T-helper 1 cell (primary cell): ENCODE results near the gene LRRC28.
A peak's percentile ranks its signal among the peaks of the same experiment; 100 is the strongest.
"Not testable (repeated sequence)": the region's sequence is repeated elsewhere in the genome, so short reads cannot be mapped to it uniquely, and the experiment has no call there.

Source experiments
- DNase-seq, 5 donors: peaks; one replicate each; pipeline ENCODE4 v3.0.0-alpha.2; 2012 to 2020

The LRRC28 gene

GRCh38 chr15:99345242-99345641, 94.0 kb downstream of the LRRC28 start:
- no peak for DNase-seq

DNA sequence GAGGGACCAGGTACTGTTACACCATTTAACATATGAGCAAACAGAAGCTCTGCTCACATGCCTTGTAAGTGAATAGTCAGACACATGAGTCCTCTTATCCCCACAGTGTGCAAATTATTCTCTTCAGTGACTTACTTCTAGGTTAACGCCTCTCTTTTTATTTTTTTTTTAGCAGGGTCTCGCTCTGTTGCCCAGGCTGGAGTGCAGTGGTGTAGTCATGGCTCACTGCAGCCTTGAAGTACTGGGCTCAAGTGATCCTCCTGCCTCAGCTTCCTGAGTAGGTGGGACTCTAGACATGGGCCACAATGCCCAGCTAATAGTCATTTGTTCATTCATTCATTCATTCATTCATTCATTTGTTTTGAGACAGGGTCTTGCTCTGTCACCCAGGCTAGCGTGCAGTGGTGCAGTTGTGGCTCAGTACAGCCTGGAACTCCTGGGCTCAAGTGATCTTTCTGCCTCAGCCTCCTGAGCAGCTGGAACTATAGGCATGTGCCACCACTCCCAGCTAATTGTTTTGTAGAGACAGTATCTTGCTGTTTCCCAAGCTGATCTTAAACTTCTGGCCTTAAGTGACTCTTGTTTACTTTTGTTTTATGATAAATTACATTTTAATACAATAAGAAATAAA, 94.7 kb downstream of the LRRC28 start:
- DNase-seq, result no peak

- no peak for DNase-seq
Measured at GRCh38 chr15:99347574-99347973, 96.3 kb downstream of the LRRC28 start.

DNA sequence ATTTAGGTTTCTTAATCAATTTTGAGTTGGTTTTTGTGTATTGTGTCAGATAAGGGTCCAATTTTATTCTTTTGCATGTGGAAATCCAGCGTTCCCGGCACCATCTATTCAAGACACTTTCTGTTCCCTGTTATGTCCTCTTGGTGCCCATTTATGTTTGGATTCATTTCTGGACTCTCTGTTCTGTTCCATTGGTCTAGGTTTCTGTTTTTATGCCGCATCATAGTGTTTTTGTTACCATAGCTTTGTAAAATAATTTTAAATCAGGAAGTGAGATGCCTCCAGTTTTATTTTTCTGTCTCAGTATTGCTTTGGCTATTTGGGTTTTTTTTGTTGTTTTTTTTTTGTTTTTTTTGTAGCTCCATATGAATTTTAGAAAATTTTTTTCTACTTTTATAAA, 97.1 kb downstream of the LRRC28 start:
- DNase-seq, result no peak

DNA sequence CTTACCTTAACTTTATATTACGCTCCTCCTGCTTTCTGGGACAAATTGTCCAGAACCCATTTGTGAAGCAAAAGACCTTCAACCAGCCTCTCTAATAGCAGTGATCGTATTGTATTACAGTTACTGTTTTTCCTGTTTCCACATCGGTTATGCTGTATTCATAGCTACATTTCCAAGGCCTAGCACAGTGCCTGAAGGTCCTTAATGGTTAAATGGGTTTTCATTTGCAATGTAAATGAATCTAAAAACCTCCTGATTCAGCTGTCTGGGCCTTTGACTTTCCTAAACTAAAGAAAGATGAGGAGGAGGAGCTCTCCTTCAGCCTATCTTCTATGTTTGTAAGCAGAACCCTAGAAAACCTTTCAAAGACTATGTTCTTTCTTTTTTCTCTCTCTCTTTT, 99.1 kb downstream of the LRRC28 start:
- no peak for DNase-seq

GRCh38 chr15:99359769-99360168, 108.5 kb downstream of the LRRC28 start:
- DNase-seq, result no peak

DNA sequence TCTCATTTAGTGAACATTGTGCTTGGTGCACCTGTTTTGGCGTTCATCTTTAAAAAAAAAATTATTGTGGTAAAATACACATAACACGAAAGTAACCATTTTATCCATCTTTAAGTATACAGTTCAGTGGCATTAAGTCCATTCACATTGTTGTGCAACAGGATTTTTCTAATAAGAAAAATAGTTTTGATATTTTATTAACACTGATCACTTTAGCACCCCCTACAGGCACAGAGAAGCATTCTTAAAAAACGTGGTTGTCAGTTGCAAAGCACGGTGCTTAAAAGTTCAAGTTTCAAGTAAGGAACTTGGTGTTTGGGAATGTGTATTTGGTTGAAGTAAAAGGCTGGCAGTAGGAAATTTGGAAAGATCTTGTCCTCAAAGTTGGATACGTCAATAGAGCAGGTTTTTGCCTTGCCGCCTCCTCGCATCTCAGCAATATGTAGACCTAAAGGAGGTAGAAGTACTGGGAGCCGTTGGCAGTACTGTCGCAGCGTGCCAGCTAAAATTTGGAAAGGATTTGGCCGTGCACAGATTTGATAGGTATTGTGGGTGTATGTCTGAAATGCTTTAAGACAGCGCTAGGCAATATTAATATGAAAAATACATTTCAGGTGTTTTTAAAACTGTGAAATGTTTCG, 110.4 kb downstream of the LRRC28 start:
- no peak for DNase-seq

DNA sequence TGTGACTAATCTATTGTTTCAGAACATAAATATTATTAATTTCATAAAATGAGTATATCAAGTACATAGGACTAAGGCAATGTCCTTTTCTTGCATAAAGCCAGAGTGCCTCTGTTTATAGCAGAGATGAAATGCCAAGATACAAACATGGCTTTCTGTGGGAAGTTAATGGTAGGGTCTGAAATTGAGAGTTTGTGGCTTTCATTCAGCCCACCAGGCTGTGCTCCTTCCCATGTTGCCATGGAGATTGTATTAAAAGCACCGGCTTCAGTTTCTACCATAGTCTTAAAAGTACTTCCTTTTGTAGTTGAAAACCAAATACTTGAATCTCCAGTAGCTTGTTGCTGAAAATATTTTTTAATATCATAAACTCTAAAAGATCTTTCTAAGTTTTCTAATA, 114.0 kb downstream of the LRRC28 start:
- DNase-seq, result no peak

- no peak for DNase-seq
Measured at GRCh38 chr15:99366013-99366412, 114.7 kb downstream of the LRRC28 start.

DNA sequence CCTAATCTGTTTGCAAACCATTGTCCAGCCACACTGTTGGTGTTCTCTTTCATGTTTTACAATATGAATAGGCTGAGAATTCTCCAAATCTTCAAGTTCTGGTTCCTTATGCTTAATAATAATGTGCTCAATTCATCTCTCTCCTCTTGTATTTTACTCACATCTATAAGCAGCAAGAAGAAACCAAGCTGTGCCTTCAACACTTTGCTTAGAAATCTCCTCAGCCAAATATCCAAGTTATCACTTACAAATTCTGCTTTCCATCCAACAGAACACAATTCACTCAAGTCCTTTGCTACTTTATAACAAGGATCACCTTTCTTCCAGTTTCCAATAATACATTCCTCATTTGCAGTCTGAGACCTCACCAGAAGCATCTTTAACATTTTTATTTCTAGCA, 117.5 kb downstream of the LRRC28 start:
- no peak for DNase-seq

GRCh38 chr15:99369196-99369595, 117.9 kb downstream of the LRRC28 start:
- DNase-seq, result peak in 1 of 5 donors; percentile 43

- DNase-seq, result peak in 1 of 5 donors; percentile 60
Measured at GRCh38 chr15:99371180-99372103, 120.2 kb downstream of the LRRC28 start.

- no peak for DNase-seq
Measured at GRCh38 chr15:99385005-99385669, 133.9 kb downstream of the LRRC28 start.

GRCh38 chr15:99385865-99386264, 134.6 kb downstream of the LRRC28 start:
- DNase-seq, result peak in 1 of 5 donors; percentile 41

GRCh38 chr15:99386391-99386790, 135.1 kb downstream of the LRRC28 start:
- DNase-seq, result no peak

DNA sequence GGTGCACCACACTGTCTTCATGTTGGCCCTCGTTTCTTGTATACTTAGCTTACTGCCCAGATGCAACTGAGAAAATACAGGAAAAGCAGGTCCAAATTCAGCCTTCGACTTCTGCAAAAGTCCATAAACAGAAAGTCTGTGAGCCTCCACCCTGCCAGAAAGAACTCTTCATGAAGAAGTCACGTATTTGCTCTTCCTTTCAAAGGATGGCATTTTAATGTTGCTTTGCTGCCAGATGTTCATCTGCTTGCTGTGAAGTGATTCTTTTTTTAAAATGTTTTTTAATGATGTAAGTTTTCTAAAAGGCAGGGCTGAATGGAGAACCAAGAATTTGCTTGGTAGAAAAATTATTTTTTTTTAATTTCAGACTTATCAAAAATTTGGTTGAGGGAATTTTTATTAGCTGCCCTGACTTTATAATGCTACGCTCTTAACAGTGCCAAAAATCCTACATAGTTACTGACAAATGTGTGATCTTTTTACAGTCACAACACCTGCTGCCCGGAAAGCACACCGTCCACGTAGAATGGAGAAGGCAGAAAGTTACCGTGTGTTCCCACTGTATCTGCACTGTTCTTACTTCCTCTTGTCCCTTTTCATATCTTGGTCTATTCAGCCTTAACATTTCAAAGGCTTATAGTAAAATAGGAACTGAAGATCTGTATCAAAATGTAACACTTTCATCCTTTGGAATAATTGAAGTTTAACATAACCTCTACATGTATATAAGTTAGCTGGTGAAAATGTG, 136.3 kb downstream of the LRRC28 start:
- no peak for DNase-seq

DNA sequence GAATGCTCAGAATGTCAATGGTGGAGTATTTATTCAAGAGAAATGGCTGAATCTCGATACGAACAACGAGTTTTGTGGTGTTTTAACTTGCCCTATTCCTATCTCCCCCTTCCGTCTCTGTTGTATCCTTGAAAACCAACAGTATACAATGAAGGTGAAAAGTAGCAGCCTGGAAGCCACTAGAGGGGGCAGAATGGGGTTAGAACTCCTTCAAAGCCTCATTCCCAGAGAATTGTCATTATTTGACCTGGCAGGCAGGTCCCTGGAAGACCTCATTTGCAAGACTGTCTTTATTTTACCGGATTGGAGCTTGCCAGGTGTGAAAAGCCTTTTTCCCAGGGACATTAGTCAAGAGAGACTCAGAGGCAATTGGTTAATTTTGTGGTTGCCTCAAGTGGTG, 139.4 kb downstream of the LRRC28 start:
- no peak for DNase-seq

GRCh38 chr15:99393641-99394040, 142.4 kb downstream of the LRRC28 start:
- DNase-seq, result peak in 1 of 5 donors; percentile 54

DNA sequence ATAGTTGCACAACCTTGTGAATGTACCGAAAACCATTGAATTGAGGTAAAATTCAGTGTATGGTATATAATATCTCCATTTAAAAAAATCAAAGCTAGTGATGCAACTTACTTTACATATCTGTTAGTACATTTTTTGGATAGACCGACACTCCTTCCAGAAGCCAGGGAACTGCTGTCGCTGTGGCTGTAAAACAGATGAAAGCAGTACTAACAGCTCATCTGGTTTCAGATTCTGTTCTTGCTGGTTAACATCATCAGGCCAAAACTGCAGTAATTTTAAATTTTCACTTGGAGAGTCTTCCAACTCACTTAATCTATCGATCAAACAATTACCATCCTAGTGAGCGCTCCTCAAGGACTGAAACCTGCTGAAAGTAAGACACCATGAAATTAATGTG, 145.1 kb downstream of the LRRC28 start:
- no peak for DNase-seq

- no peak for DNase-seq
Measured at GRCh38 chr15:99399061-99399460, 147.8 kb downstream of the LRRC28 start.

DNA sequence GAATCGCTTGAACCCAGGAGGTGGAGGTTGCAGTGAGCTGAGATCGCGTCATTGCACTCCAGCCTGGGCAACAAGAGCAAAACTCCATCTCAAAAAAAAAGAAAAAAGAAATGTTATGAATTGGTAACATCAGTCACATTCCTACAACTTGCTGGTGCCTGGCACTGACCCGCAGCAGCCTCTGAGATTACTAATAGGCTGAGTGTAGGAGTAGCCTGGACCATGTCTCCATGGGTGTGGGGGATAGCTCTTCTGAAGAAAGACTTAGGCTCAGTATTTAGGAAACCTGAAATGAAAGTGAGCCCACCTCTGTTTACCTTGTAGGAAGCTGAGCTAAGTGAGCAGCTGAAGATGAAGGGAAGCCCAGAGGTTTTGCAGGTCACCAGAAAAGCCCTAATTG, 148.3 kb downstream of the LRRC28 start:
- DNase-seq, result no peak

DNA sequence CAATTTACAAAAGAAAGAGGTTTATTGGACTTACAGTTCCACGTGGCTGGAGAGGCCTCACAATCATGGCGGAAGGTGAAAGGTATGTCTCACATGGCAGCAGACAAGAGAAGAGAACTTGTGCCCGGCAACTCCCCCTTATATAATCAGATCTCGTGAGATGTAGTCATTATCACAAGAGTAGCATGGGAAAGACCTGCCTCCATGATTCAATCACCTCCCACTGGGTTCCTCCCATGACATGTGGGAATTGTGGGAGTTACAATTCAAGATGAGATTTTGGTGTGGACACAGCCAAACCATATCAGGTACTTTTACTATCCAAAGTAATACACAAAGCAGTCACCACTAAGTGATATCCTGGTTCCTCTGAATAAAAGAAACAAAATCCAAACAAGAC, 149.9 kb downstream of the LRRC28 start:
- not testable (repeated sequence) for DNase-seq
